Measurements from ENCODE around the gene TRMT1L. TPM values are rescaled to one million over a fixed set of nuclear protein-coding genes. Genes with fewer than 3 reads are reported as not detected.
A peak's percentile ranks its signal among the peaks of the same experiment; 100 is the strongest.

Gene TRMT1L
- total and polyA plus RNA-seq, 2 donors from 2014 or later: 11.6 to 17.9 TPM

DNA sequence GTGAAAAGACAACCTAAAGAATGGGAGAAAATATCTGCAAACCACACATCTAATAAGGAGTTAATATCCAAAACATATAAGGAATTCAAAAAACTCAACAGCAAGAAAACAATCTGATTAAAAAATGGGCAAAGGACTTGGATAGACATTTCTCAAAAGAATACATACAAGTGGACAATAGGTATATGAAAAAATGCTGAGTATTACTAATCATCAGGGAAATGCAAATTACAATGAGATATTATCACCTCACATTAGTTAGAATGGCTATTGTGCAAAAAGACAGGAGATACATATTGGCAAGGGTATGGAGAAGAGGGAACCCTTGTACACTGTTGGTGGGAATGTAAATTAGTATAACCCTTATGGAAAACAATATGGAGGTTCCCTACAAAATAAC lies 44.9 kb downstream of the TRMT1L start:
- Histone ChIP-seq H3K4me1 (ENCODE audit: control insufficient read depth in 2 of 3, insufficient read depth in 2 of 3, low read depth in 1 of 3, low read length in 3 of 3) (no peaks in the 10 kb centered on the region), H3K9ac (ENCODE audit: low read length in 3 of 3) (no peak overlapping the region), H3K9me3 (ENCODE audit: control insufficient read depth in 2 of 3, insufficient read depth in 1 of 3, low read length in 3 of 3) (peaks cover 0 to 9% (median 0%) of the 10 kb centered on the region in 3 donors), H3K36me3 (ENCODE audit: control insufficient read depth in 2 of 3, insufficient read depth in 3 of 3, low read length in 3 of 3) (no peaks in the 10 kb centered on the region), H3K27me3 (ENCODE audit: control insufficient read depth, insufficient read depth, low read length) (no peaks in the 10 kb centered on the region), H3K27ac (ENCODE audit: low read depth in 2 of 2, low read length in 2 of 2) (no peak overlapping the region), H3K4me3 (ENCODE audit: low read length in 3 of 3) (no peak overlapping the region)
- intact Hi-C loops (cut with DNase I): no loop called here
- TF ChIP-seq, protein P1, sequence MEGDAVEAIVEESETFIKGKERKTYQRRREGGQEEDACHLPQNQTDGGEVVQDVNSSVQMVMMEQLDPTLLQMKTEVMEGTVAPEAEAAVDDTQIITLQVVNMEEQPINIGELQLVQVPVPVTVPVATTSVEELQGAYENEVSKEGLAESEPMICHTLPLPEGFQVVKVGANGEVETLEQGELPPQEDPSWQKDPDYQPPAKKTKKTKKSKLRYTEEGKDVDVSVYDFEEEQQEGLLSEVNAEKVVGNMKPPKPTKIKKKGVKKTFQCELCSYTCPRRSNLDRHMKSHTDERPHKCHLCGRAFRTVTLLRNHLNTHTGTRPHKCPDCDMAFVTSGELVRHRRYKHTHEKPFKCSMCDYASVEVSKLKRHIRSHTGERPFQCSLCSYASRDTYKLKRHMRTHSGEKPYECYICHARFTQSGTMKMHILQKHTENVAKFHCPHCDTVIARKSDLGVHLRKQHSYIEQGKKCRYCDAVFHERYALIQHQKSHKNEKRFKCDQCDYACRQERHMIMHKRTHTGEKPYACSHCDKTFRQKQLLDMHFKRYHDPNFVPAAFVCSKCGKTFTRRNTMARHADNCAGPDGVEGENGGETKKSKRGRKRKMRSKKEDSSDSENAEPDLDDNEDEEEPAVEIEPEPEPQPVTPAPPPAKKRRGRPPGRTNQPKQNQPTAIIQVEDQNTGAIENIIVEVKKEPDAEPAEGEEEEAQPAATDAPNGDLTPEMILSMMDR (IDR thresholded peaks at IDR 0.05; ENCODE audit: borderline replicate concordance, extremely low read depth, insufficient read depth): no peak
- no peak for DNase-seq
- no peak for FAIRE-seq

DNA sequence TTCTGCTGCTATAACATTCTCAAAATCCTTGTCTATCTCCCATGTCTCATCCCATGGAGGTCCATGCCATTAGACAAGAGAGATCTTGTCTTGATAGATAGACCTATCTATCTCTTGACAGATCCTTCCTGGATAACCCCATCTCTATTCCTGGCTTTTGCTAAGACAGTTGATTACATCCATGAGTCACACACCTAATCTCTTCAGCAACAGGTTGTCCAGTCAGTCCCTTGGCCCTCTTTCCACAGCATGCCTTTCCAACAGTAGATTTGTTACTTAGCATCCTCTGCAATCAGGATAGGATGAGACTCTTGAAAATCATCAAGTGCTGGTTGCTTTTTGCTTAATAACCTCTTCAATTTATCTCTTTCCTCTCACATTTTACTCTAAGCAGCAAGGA lies 46.6 kb downstream of the TRMT1L start:
- H3K4me3 ChIP-seq (ENCODE audit: low read length in 3 of 3): no peak overlapping the region
- H3K36me3 ChIP-seq (ENCODE audit: control insufficient read depth in 2 of 3, insufficient read depth in 3 of 3, low read length in 3 of 3): no peaks in the 10 kb centered on the region
- DNase-seq (no peak), FAIRE-seq (no peak)
- TF ChIP-seq, protein P1 (IDR thresholded peaks at IDR 0.05; ENCODE audit: borderline replicate concordance, extremely low read depth, insufficient read depth): no peak
- intact Hi-C loops (cut with DNase I): no loop called here
- H3K27me3 ChIP-seq (ENCODE audit: control insufficient read depth, insufficient read depth, low read length): no peaks in the 10 kb centered on the region
- peaks cover 0 to 9% (median 0%) of the 10 kb centered on the region in 3 donors for H3K9me3 ChIP-seq (ENCODE audit: control insufficient read depth in 2 of 3, insufficient read depth in 1 of 3, low read length in 3 of 3)
- H3K4me1 ChIP-seq (ENCODE audit: control insufficient read depth in 2 of 3, insufficient read depth in 2 of 3, low read depth in 1 of 3, low read length in 3 of 3): no peaks in the 10 kb centered on the region
- no peak overlapping the region for H3K27ac ChIP-seq (ENCODE audit: low read depth in 2 of 2, low read length in 2 of 2)
- no peak overlapping the region for H3K9ac ChIP-seq (ENCODE audit: low read length in 3 of 3)

- Histone ChIP-seq H3K4me3 (ENCODE audit: low read length in 3 of 3) (no peak overlapping the region), H3K27ac (ENCODE audit: low read depth in 2 of 2, low read length in 2 of 2) (no peak overlapping the region), H3K27me3 (ENCODE audit: control insufficient read depth, insufficient read depth, low read length) (no peaks in the 10 kb centered on the region), H3K36me3 (ENCODE audit: control insufficient read depth in 2 of 3, insufficient read depth in 3 of 3, low read length in 3 of 3) (no peaks in the 10 kb centered on the region), H3K9ac (ENCODE audit: low read length in 3 of 3) (no peak overlapping the region), H3K9me3 (ENCODE audit: control insufficient read depth in 2 of 3, insufficient read depth in 1 of 3, low read length in 3 of 3) (peaks cover 0 to 9% (median 0%) of the 10 kb centered on the region in 3 donors), H3K4me1 (ENCODE audit: control insufficient read depth in 2 of 3, insufficient read depth in 2 of 3, low read depth in 1 of 3, low read length in 3 of 3) (no peaks in the 10 kb centered on the region)
- intact Hi-C loops (cut with DNase I): no loop called here
- DNase-seq (no peak), FAIRE-seq (peak; percentile 13)
- TF ChIP-seq, protein P1 (IDR thresholded peaks at IDR 0.05; ENCODE audit: borderline replicate concordance, extremely low read depth, insufficient read depth): no peak
Measured at GRCh38 chr1:185108321-185108720, 48.4 kb downstream of the TRMT1L start.

- no peak for FAIRE-seq
- H3K27me3 ChIP-seq (ENCODE audit: control insufficient read depth, insufficient read depth, low read length): no peaks in the 10 kb centered on the region
- H3K4me1 ChIP-seq (ENCODE audit: control insufficient read depth in 2 of 3, insufficient read depth in 2 of 3, low read depth in 1 of 3, low read length in 3 of 3): no peaks in the 10 kb centered on the region
- no peak overlapping the region for H3K9ac ChIP-seq (ENCODE audit: low read length in 3 of 3)
- no peak overlapping the region for H3K27ac ChIP-seq (ENCODE audit: low read depth in 2 of 2, low read length in 2 of 2)
- intact Hi-C loops (cut with DNase I): no loop called here
- no peak overlapping the region for H3K4me3 ChIP-seq (ENCODE audit: low read length in 3 of 3)
- H3K9me3 ChIP-seq (ENCODE audit: control insufficient read depth in 2 of 3, insufficient read depth in 1 of 3, low read length in 3 of 3): peaks cover 0 to 9% (median 0%) of the 10 kb centered on the region in 3 donors
- H3K36me3 ChIP-seq (ENCODE audit: control insufficient read depth in 2 of 3, insufficient read depth in 3 of 3, low read length in 3 of 3): peaks cover 0 to 6% (median 0%) of the 10 kb centered on the region in 3 donors
- no peak for DNase-seq
- TF ChIP-seq, protein P1 (IDR thresholded peaks at IDR 0.05; ENCODE audit: borderline replicate concordance, extremely low read depth, insufficient read depth): no peak
Measured at GRCh38 chr1:185105121-185105520, 51.6 kb downstream of the TRMT1L start.

Data from kidney (tissue), 14 donors.